HG03045 (cell line): ENCODE data around the gene BPNT1.
A peak's percentile ranks its signal among the peaks of the same experiment; 100 is the strongest.
"Not testable (repeated sequence)": the region's sequence is repeated elsewhere in the genome, so short reads cannot be mapped to it uniquely, and the experiment has no call there.

Experiments used
- ATAC-seq: cut with Tn5 transposase; IDR thresholded peaks from one replicate; pipeline ENCODE4 v1.9.1; 2021; ENCODE audit warnings: mild to moderate bottlenecking, moderate library complexity; ENCODE audit not compliant: unreplicated experiment

The BPNT1 gene

DNA sequence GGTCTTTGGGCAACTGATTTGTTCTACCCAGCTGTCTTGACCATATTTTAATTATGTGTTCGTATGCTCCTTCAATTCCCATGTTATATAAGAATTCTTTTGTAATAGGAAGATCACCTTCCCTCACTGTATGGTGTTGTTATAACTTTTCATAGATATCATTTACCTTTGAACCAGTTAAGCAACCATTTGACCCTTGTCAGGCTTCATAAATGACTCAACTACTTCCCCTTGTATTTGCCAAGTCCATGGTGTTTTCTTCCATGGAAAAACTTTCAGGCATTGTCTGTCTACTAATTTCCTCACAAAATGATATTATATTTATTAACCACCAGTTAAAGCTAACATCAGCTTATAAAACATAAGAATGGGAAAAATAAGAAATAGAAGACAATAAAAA lies 5.1 kb downstream of the BPNT1 start:
- ATAC-seq: no peak

DNA sequence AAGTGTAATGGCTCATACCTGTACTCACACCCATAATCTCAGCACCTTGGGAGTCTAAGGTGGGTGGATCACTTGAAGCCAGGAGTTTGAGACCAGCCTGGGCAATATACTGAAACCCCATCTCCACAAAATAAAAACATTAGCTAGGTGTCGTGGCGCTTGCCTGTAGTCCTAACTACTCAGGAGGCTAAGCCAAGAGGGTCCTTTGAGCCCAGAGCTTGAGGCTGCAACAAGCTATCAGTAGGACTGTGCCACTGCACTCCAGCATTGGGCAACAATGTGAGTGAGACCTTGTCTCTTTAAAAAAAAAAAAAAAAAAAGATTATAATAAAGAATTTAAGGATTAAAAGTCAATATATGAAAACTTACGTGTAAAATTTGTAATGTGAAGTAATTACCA lies 11.7 kb downstream of the BPNT1 start:
- no peak for ATAC-seq

DNA sequence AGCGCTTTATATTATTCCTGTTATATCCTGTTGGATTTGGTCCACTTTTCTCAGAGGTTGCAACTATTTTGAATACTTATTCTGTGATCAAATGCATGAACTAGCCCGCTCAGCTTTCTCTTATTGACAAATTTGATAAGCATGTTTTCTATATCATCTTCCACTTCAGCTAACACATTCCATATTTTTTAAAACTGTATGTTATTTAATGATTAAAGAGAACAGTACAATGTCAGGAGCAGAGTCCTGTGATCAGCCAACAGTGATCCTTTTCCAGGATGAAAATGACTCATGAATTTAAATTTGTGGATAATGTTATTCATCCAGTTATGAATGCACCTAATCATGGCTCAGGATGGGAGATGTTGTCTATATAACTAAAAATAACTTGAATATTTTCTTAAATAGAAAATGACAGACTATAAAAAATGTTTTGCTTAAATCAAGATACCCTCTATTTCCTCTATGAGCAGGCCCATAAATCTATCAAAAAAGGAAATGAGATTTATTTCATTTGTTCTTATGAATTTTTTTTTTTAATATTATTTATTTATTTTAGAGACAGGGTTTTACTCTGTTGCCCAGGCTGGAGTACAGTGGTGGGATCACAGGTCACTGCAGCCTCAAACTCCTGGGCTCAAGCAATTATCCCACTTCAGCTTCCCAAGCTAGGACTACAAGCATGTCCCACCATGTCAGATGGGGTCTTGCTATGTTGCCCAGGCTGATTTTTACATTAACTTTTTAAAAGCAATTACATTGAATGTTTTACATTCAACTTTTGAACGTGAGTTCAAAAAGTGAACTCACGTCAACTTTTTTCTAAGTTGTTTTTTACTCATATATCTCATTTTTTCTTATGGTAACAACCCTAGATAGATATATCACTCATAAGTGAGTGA lies 12.5 kb downstream of the BPNT1 start:
- no peak for ATAC-seq

DNA sequence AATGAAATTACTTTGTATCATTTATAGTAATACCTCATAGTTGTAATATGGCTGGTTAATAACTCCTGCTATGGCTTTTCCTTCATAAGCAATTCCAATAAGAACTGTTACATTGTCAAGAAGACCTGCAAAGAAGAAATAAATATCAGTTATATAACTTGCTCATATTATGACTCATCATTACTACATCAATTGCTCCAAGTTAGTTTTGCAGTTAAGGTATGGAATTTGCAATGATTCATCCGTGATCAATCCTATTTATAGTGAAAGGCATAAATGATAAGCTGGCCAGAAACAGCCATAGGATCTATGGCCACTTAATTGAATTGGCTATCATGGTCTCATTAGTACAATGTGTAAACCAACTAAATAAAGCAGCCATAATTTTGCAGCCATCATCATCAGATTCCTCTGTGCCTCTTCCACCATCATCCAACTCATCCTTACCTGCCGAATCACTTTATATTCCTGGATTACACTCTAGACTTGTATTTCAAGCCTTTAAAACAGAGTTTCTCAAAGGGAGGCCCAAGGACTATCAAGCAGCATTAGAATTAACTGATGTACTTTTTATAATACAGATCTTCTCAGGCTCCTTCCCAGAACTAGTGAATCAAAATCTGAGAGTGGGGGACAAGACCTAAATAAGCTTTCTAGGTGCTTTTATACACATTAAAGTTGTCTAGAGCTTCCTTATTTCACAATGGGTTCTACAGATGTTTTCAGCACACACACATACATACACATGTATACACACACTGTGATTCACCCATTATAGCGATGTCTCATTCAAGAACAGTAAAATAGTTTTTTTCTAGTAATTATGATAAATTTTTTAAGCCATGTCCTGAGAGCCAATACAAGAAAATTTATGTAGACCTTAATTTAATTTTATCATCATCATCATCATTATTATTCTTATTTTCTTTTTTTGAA lies 22.1 kb downstream of the BPNT1 start:
- ATAC-seq: no peak

DNA sequence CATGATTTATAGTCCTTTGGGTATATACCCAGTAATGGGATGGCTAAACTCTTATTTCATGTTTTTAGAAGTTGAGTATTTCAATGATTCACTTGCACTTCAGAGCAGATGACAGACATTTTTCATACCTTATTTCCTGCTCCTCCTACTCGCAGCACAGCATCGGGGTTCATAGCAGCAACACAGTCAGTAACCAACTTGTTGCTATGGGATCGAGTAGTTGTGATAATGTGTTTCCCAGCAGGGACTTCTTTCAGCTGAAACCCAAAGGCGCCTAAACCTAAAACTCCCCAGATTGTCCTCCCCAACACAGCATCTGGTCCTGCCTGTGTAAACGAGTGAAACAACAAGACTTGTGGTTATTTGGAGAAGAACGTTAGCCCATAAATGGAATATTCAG lies 27.0 kb downstream of the BPNT1 start:
- no peak for ATAC-seq

DNA sequence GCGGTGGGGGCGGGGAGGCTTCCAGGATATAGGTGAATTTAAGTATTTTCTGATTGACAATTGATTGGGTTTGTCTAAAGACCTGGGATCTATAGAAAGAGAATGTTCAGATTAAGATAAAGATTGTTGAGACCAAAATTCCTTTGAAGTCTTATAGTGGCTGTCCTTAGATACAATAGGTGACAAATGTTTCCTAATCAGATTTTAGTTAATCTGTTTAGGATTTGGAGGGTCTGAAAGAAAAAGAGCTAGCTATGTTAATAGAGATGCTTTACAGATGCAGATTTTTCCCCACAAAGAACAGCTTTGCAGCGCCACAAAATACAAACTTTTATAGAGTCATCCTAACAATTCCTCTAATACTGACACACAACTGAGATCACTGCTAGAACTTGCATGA lies 28.7 kb downstream of the BPNT1 start:
- no peak for ATAC-seq

DNA sequence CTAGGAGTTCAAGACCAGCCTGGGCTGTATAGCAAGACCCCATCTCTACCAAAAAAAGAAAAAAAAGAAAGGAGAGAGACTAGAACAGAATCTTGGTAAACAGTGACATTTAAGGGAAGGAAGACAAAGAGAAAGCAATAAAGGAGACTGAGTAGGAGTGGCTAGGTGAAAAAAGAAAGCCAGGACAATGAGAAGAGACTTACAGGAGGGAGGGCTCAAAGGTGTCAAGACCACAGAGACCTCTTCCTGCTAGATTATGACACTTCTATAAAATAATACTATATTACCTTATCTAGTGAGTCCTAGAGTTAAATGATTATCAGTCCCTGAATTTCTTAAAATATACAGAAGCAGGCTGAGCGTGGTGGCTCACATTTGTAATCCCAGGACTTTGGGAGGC lies 33.2 kb downstream of the BPNT1 start:
- ATAC-seq: no peak

DNA sequence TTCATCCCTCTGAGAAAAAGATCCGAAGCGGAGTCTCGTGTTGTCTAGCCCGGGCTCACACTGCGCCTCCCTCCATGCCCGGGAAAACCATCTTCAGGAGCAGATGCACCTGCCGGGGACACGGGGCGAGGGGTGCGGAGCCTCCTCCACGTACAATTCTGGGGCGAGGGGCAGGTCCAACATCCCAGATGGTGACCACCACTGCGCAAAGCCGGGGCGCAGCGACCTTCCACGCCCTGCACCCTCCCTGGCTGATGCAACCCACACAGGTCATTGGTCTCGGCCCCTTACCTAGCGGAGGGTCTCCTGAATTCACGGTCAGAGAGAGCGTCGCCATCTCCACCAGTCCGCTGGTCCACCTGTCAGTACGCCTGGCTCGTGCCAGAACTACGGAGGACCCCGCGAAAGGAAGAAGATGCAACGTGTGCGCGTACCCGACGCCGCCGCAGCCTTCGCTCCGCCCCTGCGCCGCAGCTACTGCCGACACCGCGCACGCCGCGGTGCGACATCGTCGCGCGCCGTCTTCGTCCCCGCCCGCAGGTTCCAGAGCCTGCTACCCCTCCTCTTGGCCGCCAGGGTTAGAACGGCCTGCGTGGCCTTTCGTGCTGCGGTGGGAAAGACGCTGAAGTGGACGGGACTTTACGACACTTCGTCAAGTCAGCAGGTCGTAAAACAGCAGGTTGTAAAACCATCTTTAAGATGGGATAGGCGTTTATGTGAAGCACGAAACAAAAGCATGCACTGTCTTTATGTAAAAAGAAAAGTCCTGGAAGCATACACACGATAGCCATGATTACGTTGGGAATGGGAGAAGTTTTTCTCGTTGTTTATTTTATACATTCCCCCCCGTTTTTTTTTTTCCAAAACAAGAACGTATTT lies 43.3 kb downstream of the BPNT1 start, which contains the start of gene EPRS1:
Gene EPRS1, minus strand, starts transcription at position 454 of the 879 bp plus-strand sequence. Its CDS starts 117 bp downstream, at position 337.
- peak; percentile 98 for ATAC-seq

DNA sequence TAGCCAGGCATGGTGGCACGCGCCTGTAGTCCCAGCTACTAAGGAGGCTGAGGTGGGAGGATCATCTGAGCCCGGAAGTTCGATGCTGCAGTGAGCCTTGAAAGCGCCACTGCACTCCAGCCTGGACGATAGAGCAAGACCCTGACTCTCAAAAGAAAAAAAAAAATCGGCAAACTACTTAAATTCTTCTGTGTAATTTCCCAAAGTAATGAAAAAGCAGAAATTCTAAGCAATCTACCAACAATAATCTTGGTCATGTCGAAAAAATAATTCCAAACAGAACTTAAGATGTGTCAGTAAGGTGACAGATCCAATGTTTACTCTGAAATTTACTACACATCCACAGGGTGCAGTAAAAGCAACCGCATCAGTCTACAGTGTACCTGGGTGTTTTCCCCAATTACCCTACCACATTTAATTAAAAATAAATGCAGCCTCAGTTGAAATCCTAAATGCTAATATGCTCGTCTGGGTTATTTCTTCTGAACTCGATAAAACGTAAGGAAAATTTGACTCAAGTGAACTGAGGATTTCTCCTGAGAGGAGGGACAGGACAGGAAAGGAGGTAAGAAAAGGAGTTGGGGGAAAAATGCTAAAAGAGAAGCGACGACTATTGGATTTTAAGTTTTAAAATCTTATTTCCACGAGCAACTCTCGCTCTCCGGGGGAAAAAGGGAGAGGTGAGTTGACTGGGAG lies 44.1 kb downstream of the BPNT1 start:
- ATAC-seq: no peak

DNA sequence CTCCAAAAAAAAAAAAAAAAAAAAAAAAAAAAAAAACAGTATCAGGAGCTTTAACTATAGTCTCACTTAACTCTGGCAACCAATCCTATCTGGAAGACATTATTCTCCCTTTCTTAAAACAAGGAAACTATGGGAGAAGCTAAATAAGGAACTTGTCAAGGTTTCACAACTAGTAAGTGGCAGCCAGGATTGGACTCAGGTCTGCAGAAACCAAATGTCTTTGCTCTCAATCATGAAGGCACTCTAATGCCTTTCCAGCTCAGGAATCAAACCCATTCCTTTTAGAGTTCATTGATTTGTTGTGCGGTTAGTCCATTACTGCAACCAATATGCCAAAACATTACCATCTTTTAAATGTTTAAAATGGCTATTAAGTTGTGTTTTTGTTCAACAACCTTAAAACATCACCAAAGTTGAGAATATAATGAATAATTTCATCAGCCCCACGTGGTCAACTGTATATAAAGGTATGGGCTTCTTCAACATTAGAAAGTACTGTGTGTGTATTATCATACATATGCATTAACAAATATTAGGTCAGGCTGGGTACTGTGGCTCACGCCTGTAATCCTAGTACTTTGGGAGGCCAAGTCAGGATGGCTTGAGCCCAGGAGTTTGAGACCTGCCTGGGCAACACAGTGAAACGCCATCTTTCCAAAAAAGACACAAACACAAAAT lies 44.8 kb downstream of the BPNT1 start:
- no peak for ATAC-seq

DNA sequence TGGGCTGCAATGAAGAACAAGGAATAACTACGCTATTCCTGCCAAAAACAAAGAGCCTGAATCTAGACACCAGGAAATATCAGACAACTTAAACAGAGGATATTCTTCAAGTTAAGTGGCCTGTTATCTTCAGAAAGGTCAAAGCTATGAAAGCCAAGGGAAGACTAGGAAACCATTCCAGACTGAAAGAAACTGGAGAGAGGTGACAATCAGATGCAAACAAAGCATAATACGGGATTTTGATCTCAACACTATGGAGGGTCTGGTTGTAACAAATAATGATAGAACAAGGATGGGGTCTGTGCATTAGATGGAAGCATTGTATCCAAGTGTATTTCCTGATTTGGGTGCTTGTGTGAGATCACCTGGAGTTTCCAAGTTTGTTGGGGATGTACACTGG lies 45.9 kb downstream of the BPNT1 start:
- ATAC-seq: no peak

DNA sequence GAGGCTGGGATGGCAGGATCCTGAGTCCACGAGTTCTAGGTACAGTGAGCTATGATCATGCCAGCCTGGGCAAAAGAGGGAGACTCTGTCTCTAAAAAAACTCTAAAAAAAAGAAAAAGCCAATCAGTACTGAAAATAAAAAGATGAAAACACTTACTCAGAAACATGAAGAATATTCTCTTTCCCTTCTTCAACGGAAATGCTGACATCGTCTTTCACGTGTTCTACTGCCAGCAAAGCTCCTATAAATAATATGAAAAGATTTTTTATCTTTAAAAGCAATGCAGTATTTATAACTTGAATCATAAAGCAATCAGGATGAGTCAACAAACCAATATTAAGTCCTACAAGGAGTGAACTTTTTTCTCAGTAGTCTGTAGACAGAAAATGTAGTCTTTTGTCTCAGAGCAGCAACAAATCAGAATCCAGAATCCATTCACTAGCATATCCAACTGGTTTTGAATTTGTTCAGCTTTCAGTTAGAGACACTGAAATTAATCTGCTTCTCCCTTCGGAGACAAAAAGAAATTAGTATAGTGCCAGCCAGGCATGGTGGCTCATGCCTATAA lies 49.5 kb downstream of the BPNT1 start:
- no peak for ATAC-seq

DNA sequence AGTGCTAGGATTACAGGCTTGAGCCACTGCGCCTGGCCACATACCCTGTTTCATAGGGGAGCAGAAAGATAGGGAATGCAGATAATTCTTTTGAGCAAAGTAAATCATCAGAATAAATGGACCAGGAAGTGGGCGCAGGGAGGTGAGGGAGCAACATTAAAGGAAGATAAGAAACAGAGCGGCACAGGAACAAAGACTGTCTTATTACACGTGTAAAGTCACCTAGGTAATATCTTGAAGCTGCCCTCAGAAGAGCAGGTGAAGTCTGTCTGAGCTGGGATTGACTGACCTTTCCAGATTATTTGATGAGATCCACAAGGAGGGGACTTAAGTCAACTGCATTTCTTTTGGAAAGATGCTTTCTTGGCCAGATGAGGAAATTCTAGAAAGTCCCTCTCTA lies 50.9 kb downstream of the BPNT1 start:
- no peak for ATAC-seq

DNA sequence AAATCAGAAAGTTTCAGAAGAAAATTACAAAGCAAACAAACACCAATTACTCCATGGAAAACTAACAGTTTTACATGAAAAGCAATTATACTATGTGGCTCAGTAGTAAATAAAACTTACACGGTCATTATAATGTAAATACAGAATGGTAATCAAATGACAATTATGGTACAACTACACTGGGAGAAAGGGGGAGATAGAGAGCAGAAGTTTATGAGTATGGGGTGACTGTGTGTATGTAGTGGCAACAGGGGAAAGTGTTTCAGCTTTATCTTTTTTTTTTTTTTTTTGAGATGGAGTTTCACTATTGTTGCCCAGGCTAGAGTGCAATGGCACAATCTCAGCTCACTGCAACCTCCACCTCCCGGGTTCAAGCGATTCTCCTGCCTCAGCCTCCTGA lies 51.8 kb downstream of the BPNT1 start:
- ATAC-seq: not testable (repeated sequence)

DNA sequence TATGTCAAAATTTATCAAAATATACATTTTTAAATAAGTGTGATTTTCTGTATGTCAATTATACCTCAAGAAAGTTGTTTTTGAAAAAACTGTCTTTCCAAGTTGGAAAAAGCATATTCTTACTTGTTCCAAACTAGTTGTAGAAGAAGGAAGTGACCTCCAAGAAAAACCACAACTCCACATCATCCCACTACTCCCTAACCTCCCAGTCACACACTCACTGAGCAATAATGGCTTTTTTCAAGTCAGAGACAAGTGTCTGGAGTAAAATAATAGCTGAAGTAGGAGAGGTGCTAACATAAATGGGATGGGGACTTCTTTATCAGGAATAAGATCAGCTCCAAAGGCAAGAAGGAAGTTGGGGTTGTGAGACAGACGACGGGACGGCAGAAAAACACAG lies 56.7 kb downstream of the BPNT1 start:
- no peak for ATAC-seq

DNA sequence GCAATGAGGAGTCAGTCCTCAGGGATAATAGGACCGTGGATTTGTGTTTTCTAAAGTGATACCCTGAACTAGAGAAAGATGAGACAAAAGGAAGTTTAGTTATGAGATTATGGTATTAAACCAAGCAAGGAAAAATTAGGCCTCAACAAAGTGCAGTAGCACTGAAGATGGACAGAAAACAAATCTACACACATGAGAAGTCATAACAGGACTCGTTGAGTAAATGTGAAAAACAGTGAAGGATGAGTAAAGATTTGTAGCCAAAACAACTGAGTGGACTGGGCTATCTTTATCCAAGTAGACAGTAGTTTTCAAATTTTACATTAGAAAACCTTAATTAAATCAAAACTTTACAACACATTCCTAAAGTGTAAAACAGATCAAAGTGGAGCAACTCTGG lies 58.3 kb downstream of the BPNT1 start:
- no peak for ATAC-seq

DNA sequence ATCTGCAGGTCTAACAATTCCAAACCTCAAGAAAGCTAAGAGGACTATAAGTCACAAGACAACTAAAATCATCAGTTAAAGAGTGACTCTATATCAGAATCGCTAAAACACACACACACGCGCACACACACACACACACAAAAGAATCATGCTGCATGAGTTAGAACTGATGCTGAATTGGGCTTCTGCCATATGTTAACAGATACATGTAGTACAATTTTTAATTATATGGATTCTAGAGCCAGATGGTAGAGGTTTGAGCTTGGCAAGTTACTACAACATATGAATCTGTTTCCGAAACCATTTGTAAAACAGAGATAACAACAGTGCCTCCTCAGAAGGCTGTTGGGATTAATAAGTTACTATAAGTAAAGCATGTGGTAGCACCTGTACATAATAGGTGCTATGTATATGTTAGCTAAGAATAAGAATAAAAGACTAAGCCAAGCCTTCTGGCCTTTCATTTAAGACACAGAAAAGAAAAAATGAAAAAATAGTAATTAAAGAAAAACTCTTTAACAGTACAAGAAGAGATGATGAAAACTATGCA lies 61.2 kb downstream of the BPNT1 start:
- no peak for ATAC-seq

DNA sequence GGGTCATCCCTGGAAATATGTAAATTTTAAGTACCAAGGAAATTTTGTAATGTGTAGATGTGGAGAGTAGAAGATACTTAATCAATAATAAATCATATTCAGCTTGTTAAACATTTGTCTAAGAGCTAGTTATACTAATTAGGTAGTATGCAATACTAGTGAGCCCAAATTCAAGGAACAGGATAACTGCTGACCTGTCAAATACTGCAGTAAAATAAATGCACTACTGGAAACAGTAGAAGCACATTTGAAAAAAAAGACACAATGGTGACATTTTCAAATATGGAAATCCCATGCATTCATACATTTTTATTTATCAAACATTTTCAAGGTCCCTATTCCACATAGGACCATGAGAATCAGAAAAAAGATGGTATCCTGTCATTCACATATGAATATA lies 70.5 kb downstream of the BPNT1 start:
- ATAC-seq: no peak

DNA sequence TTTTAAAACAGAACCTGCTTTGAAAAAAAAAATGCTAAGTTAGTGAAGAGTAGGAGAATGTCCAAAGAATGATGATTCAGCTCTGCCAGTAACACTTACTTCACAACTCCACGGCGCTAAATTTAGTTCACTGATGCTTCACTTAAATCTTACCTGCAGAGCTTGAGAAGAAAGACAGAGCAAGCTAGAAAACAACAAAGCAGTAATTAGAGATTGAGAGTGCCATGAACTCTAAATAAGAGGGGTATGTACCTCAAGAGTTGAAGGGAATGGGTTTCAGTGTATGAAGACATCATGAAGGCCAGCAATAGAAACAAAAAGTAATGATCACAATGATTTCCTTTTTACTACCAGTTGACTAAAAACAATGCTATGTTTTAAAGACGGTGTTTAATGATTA lies 76.1 kb downstream of the BPNT1 start:
- ATAC-seq: no peak
